HG03439 (cell line): ENCODE measurements around the gene MGAT4D.
"Not testable (repeated sequence)": the region's sequence is repeated elsewhere in the genome, so short reads cannot be mapped to it uniquely, and the experiment has no call there.

Source experiments
- ATAC-seq: cut with Tn5 transposase; IDR thresholded peaks from one replicate; pipeline ENCODE4 v1.9.1; 2021; ENCODE audit warnings: mild to moderate bottlenecking, moderate library complexity; ENCODE audit not compliant: unreplicated experiment

MGAT4D gene

DNA sequence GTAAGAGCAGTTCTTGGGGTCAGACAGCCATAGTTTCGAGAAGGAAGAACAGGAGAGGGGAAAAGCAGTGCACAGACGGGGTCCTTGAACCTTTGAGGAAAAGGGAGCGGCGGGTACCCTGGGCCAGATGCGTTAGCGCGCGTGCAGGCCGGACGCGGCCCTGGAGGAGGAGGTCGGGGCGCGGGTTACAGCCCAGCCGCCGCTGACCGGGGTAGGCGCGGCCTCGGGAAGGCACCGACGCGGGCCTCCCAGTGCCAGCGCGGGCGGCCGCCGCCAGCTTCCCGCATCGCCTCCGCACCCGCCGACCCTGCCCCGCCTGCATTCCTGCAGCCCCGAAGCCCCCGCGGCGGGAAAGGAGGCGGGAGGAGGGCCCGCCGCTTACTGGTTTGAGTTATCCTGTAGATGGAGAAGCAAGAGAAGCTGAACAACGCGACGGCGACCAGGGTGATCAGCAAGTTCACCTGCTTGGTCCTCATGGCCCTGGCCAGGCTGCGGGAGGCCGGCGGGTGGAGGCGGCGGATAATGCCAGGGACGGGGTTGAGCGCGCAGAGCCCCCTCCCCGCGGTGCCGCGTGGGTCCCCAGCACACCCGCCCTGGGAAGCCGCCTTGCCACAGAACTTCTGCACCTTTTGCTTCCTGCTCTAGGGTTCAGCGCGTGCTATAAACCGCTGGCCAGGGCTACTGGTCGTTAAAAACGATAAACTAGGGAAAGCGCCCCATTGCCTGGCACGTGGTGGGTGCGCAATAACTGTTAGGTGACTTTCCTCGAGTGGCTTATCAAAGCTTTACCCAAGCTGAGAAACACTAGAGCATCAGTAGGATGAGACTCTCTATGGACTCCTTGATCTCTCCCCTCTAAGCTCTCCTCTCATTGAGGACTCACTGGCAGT, at the start of gene MGAT4D:
Gene MGAT4D, minus strand, starts transcription at position 547 of the 890 bp plus-strand sequence. Its CDS starts 71 bp downstream, at position 476.
- no peak for ATAC-seq

DNA sequence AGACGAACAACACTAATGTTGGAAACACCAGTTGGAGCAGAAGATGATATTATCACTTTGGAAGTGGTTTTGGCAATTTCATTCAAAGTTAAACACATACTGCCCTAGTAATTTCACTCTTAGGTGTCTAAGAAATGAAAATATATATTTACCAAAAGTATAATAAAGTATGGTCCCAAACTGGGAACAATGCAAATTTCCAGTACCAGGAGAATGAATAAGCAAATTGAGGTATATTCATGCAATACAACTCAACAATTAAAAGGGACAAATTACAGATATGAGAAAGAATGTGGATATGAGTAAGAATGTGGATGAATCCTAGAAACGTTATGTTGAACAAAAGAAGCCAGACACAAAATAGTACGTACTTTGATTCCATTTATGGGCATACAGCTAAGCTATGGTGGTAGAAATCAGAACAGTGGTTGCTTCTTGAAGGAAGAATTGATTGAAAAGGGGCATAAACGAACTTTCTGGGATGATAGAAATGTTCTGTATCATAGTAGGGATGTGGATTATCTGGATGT, 35.9 kb upstream of the MGAT4D start:
- ATAC-seq, result no peak

DNA sequence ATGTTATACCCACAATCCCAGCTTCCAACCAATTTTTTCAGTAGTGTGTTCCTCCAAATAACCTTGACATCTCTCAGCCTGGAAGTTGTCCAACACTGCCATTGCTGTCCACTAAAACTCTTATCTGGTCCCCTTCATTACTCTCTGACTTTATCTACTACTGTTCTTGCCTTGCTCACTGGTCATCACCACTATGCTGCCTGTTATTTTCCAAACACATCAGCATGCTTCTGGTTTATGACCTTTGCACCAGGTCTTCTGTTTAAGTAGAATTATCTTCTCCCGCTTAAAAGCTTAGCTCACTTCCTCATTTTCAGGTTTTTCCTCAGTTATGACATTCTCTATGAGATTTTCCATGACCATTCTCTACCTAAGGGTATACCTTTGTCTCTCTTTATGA, 31.3 kb upstream of the MGAT4D start:
- no peak for ATAC-seq

DNA sequence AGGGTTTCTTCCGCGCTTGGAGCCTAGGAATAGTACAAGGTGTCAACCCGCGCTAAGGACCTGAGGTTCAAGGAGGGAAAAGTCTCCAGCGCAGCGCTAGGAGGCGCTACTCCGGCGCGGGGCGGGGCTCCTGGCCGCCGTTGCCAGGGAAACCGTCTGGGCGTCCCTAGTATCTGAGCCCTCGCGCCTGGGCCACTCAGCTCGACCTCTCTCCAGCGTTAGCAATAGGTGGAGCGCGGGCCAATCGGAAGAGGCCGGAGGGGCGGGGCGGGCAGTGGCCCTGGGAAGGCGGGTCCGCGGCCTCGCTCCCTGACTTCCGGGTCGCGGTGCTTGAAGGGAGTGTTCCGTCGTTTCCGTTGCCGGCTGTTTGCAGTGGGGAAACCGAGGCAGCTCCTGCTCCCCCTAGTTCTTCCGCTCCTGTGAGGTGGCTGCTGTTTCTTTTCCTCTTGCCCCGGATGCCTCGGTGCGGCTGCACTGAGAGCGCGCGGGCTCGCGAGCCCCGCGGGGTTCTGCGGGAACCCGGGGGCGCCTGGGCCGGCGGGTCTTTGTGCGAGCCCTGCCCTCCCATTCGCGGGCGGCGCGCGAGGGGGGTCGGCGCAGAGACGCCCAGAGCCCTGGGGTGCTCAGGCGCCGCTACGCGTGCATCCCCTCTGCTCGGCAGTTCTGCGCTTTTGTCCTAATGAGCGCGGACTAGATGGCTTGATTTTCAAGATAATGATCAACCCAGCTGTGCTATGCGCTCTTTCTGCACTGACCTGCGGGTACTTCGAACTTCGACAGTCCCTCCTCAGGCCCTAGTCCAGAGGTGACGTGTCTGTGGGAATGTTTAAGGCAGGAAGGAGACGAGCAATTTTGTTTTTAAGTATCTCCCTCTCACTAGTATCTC, 26.0 kb upstream of the MGAT4D start, which contains the start of gene ELMOD2:
Gene ELMOD2, plus strand, starts transcription at position 312 of the 886 bp plus-strand sequence. CDS start 1,261 bp downstream, outside the sequence.
- ATAC-seq, result peak; percentile 100

DNA sequence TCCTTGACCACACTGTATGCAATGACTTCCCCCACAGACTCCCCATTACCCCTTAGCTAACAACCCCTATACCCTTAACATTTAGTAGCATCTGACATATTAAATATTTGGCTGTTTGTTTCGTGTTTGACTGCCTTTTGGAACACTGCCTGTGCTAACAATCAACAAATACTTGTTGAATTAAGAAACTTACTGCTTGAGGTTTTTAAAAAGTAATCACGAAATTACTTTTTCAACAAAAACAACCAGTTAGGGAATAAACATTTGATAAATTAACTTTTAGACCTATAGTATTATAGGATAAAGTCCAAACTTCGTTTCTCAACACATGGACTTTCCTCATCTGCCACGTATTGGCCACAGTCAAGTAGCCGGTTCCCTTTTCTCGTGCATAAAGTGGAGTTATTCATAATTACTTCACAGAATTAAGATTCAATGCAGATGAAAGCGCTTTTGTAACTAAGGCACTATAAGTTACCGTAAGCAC, 25.3 kb upstream of the MGAT4D start:
- peak; percentile 14 for ATAC-seq

DNA sequence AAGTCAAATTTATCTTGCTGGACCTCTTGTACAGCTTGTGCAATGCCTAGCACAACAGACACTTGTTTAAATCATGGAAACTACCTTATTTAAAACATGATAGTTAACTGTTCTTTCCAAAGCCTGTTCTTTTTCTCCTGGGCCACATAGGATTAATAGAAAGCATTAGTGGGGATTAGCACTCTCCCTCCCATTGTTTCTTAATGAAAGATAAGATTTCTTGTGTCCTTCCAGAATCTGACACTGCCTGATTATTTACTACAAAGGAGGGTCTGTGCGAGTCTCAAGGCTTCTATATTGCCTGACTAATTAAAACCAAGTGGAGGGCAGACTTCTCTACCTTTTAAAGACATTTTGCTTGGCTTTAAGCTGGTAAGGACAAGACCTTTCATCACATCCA, 17.3 kb upstream of the MGAT4D start:
- no peak for ATAC-seq

DNA sequence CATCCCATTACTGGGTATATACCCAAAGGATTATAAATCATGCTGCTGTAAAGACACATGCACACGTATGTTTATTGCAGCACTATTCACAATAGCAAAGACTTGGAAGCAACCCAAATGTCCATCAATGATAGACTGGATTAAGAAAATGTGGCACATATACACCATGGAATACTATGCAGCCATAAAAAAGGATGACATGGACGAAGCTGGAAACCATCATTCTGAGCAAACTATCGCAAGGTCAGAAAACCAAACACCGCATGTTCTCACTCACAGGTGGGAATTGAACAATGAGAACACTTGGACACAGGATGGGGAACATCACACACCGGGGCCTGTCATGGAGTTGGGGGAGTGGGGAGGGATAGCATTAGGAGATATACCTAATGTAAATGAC, 15.7 kb upstream of the MGAT4D start:
- not testable (repeated sequence) for ATAC-seq

DNA sequence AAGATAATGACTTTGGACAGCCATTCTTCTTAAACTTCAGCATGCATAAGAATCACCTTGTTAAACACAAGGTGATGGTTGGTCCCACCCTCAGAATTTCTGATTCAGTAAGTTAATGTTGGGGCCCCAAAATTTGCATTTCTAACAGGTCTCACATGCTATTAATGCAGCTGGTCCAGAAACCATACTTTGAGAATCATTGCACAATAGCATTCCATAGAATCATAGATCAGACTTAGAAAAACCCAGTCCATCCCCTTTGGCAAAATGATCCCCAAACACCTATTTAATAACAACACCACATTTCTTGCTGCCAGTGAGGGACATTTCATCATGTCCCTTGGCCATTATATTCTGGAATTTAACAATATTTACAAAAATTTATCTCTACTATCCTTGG, 6.2 kb upstream of the MGAT4D start:
- ATAC-seq, result no peak

DNA sequence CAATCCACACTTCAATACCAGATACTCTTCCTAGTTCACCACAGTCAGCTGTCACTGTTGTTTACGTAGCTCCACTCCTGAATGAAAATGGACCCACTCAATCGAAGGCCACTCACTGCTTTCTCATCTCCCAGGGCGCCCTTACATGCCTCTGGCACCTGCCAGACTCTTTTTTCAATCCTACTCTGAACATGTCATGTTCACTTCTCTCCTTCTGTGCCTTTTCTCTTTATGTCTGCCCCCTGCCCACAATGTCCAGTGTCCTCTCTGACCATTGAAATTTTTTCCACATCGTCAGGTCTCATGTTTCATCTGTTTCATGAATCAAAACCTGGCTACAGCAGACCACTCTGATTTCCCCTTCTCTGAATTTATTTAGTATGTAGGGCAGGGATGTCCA, 1.3 kb upstream of the MGAT4D start:
- ATAC-seq, result no peak

DNA sequence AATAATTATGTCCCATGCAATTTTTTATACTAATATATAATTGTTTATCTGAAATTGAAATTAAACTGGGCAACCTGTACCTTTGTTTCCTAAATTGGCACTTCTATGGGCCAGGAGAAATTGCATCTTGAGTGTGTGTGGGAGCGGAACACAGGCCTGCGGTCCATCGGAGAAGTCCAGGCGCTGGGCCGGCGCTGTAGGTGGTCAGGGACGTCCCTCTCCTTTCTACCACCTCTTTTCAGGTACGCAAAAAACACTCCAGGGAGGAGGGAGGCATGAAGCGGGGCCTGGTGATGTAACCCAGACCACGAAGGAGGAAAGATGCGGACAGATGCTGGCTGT, 717 bp downstream of the MGAT4D start:
- ATAC-seq, result no peak

DNA sequence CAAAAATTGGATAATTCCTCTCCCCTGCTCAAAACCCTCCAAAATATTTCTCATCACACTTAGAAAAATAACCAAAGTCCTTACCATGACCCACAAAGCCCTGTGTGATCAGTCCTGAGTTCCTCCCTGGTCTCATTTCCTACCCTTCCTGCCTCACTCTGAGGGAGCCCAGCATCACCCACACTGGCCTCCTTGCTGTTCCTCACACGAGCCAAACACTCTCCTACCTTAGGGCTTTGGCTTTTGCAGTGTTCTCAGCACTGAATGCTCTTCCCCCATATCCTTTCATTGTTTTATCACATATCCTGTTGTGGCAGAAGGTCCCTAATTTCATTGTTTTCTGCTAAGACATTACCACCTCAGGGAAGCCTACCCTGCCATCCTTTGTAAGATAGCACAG, 12.2 kb downstream of the MGAT4D start:
- no peak for ATAC-seq

DNA sequence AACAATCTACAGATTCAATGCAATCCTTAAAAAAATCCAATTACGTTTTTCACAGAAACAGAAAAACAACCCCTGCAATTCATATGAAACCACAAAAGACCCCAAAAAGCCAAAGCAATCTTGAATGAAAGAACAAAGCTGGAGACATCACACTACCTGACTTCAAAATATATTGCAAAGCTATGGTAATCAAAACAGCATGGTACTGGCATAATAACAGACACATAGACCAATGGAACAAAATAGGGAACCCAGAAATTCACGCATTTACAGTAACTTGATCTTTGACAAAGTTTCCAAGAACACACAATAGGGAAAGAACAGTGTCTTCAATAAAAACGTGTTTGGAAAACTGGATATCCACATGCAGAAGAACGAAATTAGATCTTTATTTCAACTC, 14.6 kb downstream of the MGAT4D start:
- no peak for ATAC-seq

DNA sequence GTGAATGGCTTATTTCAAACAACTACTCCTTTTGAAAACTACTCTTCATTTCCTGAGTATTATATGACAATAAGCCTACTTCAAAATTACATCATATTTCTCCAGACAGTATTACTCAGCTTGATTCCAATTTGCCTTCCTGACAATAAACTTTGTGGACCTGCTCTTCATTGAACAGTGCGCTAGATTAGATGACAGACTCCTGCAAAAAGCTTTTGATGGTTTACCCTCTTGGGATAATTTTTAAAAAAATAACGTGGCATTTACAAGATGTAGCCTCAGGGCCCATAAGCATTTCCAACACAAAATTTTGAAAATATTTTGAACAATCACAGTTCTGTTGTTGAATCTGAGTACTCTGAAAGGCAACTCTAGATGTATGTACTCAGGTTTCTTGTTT, 25.9 kb downstream of the MGAT4D start:
- no peak for ATAC-seq

DNA sequence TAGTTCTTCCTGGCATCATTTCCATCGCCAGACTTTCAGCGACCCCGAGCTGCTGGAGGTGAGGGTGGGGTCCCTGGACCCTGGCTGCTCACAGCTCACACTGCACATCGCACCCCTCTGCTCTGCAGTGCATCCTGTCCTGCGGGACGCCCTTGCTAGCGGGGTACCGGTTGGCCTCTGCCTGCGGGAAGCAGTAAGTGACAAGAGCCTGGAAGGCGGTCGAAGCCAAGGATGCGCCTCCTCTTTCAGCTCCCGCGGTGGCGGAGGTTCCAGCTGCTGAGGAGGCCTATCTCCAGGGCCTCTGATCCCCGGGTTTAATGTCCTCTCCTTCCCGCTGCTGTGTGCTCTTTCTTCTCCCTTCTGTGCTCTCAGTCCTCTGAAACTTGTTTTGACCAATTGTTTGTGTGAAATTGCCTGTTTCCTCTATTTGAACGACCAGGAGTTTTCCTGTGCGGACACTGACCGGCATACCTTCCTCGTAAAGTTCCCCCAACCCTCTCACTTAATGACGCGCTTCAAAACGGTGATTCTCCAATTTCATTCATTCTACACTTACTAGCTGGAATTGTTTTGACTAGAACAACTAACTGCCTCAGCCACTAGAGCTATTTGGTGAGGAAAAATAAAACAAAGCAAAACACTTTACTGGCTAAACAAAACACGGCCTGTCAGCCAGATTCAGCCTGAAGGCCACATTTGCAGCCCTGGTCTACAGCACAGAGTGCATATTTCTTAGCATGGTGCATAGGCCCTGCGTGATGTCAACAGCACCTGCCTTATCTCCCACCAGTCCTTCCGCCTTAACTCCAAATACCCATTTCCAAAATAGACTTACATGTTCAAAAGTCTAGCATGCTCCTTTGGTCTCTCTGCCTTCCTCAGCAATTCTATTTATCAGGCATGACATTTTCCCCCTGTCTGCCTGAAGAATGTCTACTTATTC, 28.0 kb downstream of the MGAT4D start:
- ATAC-seq, result no peak

DNA sequence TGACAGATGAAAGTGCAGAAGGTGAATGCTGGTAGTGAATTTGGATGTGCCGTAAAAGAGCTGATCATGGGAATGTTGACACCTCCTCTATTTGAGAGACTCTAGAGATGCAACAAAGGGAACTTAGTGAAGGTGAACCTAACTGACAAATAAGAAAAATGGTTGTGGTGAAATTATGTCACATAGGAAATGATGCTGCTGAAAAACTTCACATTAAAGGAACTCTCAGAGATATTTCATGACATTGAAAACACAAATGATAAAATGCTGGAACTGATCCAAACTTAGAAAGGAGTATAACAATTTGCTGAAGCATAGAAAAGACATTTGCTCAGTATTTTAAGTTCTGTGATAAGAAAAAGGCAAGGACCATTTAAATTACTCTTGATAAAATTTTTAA, 31.9 kb downstream of the MGAT4D start:
- no peak for ATAC-seq

DNA sequence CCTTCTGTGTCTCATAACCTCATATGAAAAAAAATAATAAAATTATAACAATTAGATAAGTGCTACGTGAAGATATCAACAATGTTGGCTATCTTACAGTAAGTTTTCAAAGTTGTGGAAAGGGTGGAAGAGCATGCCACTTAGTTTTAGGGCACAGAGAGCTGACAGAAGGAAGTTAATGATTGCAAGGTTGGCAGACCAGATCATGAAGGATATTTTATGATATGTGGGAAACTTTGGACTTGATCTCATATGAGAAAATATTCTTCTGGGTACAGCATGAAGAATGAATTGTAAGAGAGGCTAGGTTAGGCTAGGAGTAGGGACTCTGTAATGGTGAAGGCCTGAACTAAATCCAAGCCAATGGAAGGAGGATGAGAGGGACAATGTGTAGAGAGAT, 34.5 kb downstream of the MGAT4D start:
- no peak for ATAC-seq

DNA sequence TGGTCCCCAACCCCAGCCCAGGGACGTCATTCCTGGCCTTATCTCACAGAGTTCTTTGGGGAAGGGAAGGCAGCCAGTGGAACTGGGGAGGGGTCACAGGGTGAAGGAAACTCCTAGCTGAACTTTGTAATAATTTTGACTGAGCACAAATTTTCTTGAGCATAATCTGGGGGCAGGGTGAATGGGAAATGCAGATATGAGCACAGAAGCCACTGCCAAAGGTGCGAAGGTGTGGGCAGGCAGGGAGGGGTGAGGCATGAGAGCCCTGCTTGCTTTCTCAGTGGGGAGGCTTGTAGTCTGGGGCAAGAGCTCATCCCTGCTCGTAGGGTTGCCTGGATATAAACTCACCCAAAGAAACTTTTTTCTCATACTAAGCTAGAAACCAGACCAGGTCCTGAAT, 34.9 kb downstream of the MGAT4D start:
- ATAC-seq, result no peak

DNA sequence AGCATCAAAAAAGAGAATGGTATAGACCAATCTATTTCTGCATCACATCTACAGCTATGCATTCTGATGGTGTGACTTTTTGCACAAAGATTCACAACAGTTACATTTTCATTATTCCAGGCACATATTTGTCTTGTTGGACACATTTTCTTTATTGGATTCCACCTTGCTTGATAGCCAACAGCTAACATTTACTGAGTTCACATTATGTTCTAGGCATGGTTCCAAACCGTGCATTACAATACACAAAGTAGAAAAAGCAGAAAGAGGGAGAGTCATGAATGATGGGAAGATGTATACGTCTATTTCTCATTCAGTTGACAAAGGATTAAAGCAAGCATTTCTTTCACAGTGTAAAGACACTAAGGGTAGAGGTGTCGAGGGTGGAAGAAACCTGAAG, 47.7 kb downstream of the MGAT4D start:
- ATAC-seq, result no peak

DNA sequence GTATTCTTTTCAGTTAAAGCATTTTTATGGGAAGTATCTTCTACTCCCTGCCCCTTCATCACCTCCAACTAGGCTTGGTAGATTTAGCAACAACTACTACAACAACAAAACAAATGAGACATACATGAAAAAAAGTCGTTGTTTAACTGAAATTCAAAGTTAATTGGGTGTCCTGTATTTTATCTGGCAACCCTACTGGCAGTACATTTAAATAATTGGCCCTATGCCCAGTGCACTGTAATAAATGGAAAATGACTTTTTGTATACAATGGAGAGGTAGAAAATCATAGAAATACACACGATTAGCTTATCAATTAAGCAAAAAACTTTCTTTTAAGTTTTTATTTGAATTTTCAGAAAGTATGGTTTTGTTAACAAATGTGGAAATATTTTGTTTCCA, 49.3 kb downstream of the MGAT4D start:
- ATAC-seq, result no peak

DNA sequence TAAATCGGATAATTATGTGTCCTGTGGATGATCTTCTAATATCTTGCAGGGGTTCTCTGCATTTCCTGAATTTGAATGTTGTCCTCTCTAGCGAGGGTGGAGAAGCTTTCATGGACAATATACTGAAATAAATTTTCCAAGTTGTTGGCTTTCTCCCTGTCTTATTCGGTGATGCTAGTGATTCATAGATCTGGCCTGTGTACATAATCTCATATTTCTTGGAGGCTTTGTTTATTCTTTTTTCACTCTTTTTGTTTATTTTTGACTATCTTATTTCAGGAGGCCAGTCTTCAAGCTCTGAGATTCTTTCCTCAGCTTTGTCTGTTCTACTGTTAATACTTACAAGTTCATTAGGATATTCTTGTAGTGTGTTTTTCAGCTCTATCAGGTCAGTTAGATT, 49.9 kb downstream of the MGAT4D start:
- no peak for ATAC-seq
